Measurements from ENCODE around the gene SIKE1.

Gene SIKE1

GRCh38 chr1:114756949-114757454, 23.5 kb downstream of the SIKE1 start:
- TF ChIP-seq, protein P1, sequence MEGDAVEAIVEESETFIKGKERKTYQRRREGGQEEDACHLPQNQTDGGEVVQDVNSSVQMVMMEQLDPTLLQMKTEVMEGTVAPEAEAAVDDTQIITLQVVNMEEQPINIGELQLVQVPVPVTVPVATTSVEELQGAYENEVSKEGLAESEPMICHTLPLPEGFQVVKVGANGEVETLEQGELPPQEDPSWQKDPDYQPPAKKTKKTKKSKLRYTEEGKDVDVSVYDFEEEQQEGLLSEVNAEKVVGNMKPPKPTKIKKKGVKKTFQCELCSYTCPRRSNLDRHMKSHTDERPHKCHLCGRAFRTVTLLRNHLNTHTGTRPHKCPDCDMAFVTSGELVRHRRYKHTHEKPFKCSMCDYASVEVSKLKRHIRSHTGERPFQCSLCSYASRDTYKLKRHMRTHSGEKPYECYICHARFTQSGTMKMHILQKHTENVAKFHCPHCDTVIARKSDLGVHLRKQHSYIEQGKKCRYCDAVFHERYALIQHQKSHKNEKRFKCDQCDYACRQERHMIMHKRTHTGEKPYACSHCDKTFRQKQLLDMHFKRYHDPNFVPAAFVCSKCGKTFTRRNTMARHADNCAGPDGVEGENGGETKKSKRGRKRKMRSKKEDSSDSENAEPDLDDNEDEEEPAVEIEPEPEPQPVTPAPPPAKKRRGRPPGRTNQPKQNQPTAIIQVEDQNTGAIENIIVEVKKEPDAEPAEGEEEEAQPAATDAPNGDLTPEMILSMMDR (IDR thresholded peaks at IDR 0.05): no peak

DNA sequence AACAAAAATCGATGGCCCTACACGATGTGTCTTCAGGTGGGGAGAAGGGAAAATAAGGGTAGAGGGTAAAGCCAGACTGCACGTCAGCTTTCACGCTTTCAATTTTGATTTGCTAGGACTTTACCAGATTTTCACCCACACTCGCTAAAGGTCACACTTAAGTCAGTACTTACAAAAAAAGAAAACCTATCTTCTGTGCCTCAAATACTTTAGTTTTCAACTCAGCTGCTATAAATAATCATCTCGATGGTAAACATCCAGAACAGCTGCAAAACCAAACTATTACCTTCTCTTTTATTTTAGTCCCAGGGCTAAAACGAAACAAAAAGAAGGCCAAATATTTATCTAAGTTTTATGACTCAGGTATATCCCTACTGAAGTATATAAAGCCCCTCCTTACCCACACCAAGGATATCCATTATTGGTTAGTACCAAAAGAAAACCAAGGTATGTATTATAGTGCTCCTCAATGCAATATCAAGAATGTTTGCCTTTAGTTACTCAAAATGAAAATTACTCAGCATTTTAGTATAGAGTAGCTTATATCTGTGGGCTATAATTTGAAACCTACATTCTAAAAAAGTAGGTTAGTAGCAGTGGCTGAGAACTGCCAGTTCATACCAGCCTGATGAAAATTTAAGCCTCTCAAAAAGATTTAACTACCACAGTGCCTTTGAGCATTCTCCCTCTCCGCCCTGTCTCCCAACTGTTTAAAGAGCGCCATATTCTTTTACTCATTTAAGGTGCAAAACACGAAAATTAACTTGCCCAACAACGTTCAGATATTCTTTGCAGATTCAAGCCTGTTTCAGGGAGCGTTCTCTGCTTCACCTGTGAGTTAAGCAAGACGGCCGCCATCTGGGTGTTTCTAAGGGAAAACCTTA, 24.2 kb downstream of the SIKE1 start:
- TF ChIP-seq, protein P1 (IDR thresholded peaks at IDR 0.05): no peak

DNA sequence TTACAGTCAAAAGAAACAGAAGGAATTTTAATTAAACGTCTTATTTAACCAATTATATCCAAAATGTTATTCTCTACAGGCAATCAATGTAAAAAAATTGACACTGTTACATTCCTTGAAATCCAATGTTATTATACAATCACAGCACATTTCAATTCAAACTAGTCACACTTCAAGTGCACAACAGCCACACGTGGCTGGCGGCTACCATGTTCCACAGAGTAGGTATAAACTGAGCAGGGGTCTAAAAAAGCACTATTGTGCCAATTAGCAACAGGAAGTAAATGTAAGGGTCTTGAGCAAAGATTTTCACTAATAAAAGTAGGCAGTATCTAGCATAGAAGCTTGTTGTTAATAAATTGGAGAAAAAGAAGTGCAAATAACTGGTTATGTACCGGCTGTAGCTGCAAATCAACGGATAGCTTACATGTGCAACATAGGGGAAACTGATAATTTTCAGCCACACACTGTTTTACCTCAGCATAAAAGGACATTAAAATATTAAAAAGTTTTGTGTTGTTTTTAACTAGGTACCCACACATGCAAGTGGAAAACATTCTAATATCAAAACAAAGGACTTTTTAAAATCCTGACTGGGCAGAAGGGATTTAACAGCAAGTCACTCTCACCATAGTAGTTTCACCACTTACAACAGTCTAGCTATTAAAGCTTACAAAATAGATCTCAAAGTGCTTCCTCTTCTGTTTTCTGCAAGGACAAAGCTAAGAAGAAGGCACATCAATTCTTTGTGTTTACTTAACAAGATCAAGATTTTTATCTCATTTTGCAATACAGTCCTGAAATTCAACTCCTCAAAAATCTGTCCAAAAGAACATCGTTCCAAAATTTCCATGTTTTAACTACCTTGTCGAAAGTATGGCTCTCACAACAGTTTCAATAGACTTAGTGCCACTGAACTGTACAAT, 25.2 kb downstream of the SIKE1 start:
- TF ChIP-seq, protein P1 (IDR thresholded peaks at IDR 0.05): no peak

GRCh38 chr1:114753143-114753542, 27.3 kb downstream of the SIKE1 start:
- TF ChIP-seq, protein P1 (IDR thresholded peaks at IDR 0.05): no peak

GRCh38 chr1:114750780-114751179, 29.7 kb downstream of the SIKE1 start:
- TF ChIP-seq, protein P1 (IDR thresholded peaks at IDR 0.05): no peak

GRCh38 chr1:114749835-114750234, 30.6 kb downstream of the SIKE1 start:
- TF ChIP-seq, protein P1 (IDR thresholded peaks at IDR 0.05): no peak

- TF ChIP-seq, protein P1 (IDR thresholded peaks at IDR 0.05): no peak
Measured at GRCh38 chr1:114746450-114747121, 33.9 kb downstream of the SIKE1 start.

All from LNCAP (cell line).